IPS-11a (cell line): ENCODE results near the gene TRIO.
"Not testable (repeated sequence)": the region's sequence is repeated elsewhere in the genome, so short reads cannot be mapped to it uniquely, and the experiment has no call there.

Experiments
- H3K4me3 ChIP-seq: one replicate; pipeline ENCODE4 v1.5.1; 2013; ENCODE audit warnings: low read depth, low read length, control low read depth

Gene TRIO

GRCh38 chr5:14369780-14370179 lies 226.6 kb downstream of the TRIO start:
- H3K4me3 ChIP-seq: no peak overlapping the region

DNA sequence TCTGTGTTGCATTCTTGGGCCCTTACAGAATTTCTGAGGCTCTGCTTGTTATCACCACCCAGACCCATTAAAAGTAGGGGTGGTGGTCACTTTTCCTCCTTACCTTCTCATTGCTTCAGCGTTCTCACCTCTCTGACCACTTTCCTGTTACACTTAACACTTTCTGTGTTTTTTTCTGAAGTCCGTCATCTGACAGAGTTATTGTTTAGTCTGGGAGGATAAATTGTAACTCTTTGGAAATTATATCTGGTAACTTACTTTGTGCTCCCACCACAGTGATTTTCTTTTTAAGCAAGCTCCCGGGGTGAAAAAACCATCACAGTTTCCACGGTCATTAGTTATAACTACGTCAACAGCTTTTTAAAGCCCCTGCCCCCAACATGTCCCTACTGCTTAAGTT lies 227.2 kb downstream of the TRIO start:
- no peak overlapping the region for H3K4me3 ChIP-seq

DNA sequence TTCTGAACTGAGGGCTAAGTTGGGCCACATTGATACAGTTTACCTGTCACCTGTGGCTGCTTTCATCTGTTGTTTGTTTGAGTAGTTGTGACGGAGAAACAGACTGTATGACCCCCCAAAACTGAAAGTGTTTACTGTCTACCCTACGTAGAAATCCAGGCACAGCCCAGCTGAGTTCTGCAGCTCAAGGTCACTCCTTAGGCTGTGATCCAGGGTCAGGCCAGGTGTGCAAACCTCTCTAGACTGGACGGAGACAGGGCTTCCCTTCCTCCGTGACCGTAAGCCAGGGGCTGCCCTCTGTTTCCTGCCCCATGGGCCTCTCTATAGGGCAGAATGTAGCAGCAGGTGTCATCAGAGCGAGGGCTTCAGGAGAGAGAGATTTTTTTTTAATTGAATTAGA lies 230.5 kb downstream of the TRIO start:
- no peak overlapping the region for H3K4me3 ChIP-seq

GRCh38 chr5:14374100-14374499 lies 231.0 kb downstream of the TRIO start:
- no peak overlapping the region for H3K4me3 ChIP-seq

- H3K4me3 ChIP-seq: no peak overlapping the region
Measured at GRCh38 chr5:14376789-14377188, 233.6 kb downstream of the TRIO start.

DNA sequence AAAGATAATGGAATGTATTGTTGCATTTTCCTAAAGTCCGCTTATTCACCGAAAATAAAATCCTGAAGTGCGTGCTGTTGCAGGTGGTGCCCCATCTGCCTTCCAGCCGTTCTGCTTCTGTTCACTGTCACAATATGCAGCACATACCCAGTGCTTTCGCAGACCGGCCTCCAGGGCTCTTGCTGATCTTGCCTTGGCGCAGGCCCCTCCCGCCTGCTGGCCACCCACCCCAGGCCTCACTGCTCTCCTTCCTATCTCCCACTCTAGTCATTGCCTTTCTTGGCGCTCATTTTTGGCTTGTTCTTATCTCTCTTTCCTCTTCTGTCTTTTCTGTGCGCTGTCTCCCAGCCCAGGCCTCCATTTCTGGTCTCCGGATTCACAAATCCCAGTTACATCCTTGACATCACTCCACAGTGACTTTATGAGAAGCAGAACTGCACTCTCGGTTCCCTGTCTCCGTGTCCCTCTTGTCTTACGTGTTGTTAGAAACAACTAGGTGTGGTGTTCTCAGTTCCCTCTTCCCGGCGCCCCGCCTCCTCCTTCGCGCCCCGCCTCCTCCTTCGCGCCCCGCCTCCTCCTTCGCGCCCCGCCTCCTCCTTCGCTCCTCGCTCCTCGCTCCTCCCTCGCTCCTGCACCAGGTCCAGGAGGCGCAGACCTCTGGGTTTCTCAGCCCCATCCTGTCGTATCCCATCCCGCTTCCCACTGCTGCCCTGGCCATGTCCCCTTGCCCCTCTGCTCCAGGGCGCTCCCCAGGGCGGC lies 236.8 kb downstream of the TRIO start:
- no peak overlapping the region for H3K4me3 ChIP-seq

DNA sequence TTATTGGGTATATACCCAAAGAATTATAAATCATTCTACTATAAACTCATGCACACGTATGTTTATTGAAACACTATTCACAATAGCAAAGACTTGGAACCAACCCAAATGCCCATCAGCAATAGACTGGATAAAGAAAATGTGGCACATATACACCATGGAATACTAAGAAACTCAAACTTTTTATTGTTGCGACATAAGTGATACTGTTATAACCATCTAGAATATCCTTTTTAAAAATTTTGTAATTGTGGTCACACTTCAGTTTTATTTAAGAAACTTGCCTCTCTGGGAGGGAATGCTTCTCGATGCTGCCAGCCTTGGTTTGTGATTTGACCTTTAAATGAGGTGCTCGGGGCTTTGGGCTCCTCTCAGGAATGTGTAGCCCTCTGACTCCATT lies 237.6 kb downstream of the TRIO start:
- no peak overlapping the region for H3K4me3 ChIP-seq

DNA sequence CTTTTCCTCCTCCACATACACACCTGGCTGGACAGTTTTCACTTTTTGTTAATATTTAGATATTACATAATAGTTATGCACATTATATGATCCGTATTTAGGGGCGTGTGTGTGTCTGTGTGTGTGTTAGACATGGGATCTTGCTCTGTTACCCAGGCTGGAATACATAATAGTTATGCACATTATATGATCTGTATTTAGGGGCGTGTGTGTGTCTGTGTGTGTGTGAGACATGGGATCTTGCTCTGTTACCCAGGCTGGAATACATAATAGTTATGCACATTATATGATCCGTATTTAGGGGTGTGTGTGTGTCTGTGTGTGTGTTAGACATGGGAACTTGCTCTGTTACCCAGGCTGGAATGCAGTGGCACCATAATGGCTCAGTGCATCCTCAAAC lies 239.5 kb downstream of the TRIO start:
- H3K4me3 ChIP-seq: no peak overlapping the region

DNA sequence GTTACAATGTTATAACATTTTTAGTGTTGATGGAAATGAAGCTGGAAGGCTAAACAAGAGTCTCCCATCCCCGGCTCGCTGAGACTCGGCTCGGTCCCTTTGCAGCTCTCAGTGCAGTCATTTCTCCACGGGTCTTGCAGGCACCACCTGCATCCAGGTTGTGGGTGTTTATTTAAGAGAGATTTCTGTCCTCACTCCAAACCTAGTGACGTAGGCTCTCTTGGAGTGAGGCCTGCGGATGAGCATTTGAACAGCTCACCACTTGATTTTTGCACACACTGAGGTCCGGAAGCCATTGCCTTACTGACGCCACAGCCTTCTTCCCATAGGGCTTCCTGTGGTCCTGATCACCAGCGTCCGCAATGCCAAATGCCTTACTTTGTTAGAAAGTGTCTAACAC lies 240.8 kb downstream of the TRIO start:
- H3K4me3 ChIP-seq: no peak overlapping the region

- H3K4me3 ChIP-seq: no peak overlapping the region
Measured at GRCh38 chr5:14385019-14385418, 241.9 kb downstream of the TRIO start.

- H3K4me3 ChIP-seq: no peak overlapping the region
Measured at GRCh38 chr5:14386884-14387624, 243.9 kb downstream of the TRIO start.

DNA sequence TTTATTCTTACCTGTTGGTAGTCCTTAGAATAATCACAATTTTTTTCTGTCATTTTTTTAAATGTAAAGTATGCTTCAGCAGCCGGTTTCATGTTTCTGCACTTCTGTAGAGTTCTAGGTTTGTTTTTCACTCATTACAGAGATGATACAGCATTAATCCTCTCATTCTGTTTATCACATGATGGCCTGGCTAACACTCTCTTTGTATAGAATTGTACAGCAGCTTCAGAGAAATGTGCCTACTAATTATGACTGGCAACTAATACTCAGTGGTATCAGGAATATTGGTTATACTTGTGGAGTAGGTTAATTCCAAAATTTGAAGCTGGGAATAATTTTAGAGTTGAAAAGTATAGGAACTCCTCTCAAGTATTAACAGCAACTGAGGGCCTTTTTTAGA lies 245.6 kb downstream of the TRIO start:
- no peak overlapping the region for H3K4me3 ChIP-seq

DNA sequence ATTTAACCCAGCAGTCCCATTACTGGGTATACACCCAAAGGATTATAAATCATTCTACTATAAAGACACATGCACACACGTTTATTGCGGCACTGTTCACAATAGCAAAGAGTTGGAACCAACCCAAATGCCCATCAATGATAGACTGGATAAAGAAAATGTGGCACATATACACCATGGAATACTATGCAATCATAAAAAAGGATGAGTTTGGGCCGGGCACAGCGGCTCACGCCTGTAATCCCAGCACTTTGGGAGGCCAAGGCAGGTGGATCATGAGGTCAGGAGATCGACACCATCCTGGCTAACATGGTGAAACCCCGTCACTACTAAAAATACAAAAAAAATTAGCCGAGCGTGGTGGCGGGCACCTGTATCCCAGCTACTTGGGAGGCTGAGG lies 249.4 kb downstream of the TRIO start:
- H3K4me3 ChIP-seq: not testable (repeated sequence)

DNA sequence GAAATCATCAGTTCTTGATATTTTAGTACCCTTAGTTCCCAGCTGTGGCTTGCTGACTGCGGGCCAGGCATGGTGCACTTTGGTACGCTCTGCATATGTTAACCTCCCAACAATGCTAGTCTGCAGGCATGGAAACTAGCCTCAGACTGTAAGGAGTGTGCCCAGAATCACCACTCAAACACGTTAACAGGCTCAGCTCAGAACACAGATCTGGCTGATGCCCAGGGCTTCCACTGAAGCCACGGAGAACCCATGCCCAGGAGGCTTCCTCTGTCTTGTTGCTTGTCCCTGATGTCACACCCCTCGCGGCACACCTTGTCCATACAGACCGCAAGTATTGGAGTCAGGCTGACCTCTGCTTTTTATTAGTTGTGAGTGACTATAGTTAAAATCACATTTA lies 251.2 kb downstream of the TRIO start:
- no peak overlapping the region for H3K4me3 ChIP-seq

DNA sequence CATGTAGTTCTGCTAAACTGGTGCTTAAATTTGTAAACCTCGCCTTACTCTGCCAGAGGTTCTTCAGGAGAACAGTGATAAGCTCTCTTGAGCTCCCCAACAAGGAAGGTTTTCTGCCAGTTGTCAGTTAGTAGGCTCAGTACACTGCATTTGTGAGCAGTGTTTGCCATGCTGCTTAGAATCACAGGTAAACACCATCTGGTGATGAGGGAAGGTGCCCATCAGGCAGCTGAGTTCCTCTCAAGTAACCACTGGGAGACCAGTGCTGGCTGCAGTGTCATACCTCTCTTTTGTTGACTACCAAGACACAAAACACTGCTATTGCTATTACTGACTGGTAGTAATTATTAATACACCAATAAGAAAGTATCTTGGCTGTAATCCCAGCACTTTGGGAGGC lies 252.3 kb downstream of the TRIO start:
- H3K4me3 ChIP-seq: no peak overlapping the region

- H3K4me3 ChIP-seq: no peak overlapping the region
Measured at GRCh38 chr5:14396066-14396465, 252.9 kb downstream of the TRIO start.

DNA sequence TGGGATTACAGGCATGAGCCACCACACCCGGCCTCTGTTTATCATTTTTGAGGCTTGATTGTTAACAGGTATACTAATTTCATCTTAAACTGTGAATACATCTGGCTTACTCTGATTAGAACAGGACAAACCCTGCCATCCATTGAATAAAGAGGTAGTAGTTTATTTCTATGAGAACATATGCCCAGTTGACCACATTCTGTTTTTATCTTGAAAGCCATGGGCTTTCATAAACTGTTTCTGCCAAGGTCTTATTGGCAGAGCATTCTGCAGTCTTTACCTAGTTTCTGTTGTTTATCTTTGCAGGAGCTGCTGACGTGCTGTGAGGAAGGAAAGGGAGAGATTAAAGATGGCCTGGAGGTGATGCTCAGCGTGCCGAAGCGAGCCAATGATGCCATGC lies 253.6 kb downstream of the TRIO start:
- no peak overlapping the region for H3K4me3 ChIP-seq

DNA sequence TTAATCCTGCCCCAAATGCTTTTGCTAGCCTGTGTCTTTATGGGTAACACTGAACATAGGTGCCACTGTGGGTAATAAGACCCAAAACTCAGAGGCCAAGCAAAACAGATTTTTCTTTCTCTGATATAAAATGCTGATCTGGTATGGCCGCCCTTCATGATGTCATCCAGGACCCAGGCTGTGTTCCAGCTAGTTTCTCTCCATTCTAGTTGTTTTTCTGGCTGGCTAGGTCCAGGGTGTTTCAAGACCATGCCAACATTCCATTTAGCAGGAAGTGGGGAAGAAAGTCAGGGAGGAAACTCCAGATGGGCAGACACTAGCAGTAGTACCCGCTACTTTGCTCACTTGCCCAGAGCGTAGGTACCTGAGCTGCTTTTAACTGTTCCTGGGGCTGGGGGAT lies 254.6 kb downstream of the TRIO start:
- no peak overlapping the region for H3K4me3 ChIP-seq

DNA sequence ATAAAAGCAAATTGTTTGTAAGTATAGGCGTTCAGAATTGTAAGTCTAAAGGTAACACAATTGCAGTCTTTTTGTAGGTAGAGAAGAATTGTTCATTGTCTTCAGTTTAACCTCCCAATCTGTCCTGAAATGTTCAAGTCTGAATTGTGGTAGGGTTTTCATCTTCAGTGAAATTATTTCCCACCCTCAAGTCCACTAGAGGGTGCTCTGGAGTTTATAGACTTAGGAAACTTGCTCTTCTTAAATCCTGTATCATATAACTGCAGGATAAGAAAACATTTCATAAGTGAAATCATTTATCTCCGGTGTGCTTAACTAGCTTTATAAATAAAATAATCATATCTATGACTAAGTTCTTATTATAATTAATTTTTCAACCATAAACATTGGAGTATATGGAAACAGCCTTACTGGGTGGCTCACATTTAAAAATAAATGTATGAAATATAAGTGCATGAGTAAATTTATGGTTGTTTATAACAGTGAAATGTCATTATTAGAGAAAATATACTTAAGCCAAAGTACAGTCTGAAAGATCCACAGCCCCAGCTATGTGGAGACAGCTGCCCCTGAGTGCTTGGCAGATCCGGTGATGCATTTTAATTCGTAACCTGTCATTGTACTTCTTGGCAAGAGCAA lies 256.0 kb downstream of the TRIO start:
- H3K4me3 ChIP-seq: no peak overlapping the region

- no peak overlapping the region for H3K4me3 ChIP-seq
Measured at GRCh38 chr5:14400085-14400484, 256.9 kb downstream of the TRIO start.

DNA sequence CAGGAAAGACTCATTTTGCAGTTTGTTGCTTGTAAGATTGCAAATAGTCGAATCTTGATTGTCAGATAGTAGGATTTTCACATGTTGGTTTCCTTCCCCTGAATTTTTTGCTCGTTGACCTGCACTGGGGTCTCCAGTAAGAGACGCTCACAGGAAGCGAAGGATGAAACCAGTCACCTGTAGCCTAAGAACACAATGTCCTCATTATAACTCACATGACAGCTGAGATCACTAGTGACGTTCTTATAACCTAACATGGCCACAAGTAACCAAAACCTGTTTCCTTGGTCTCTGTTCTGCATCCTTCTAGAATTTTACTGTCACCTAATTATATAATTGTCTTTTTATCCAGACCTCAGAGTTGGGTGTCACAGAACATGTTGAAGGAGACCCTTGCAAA lies 257.5 kb downstream of the TRIO start:
- H3K4me3 ChIP-seq: no peak overlapping the region

GRCh38 chr5:14401639-14402038 lies 258.5 kb downstream of the TRIO start:
- no peak overlapping the region for H3K4me3 ChIP-seq
